Aorta (tissue), 5 donors: ENCODE measurements around the gene TOP3A. TPM values are rescaled to one million over a fixed set of nuclear protein-coding genes. Genes with fewer than 3 reads are reported as not detected.

Experiments
- ATAC-seq: fragments of 200-7000 bp; cut with Tn5 transposase; one replicate; pipeline ENCODE4 v1.9.1; 2022; ENCODE audit warnings: moderate library complexity; ENCODE audit not compliant: low FRiP score
- DNase-seq, 2 donors: peaks; one replicate each; pipeline ENCODE4 v3.0.0-alpha.2; 2020
- H3K27ac ChIP-seq, 2 donors: one replicate each; pipeline ENCODE4 v1.5.1; 2013; ENCODE audit warnings: low read length in 2 of 2, mild to moderate bottlenecking in 2 of 2, moderate library complexity in 2 of 2, control low read depth in 1 of 2, inconsistent platforms in 1 of 2, low read depth in 1 of 2
- H3K27me3 ChIP-seq, 2 donors: one replicate each; pipeline ENCODE4 v1.6.1; 2013; ENCODE audit warnings: control low read depth in 1 of 2, low read length in 1 of 2, mild to moderate bottlenecking in 1 of 2, moderate library complexity in 1 of 2; ENCODE audit not compliant: insufficient read depth in 2 of 2, control insufficient read depth in 1 of 2
- H3K36me3 ChIP-seq, 2 donors: one replicate each; pipeline ENCODE4 v1.6.1; 2013; ENCODE audit warnings: control low read depth in 1 of 2, low read length in 1 of 2, mild to moderate bottlenecking in 1 of 2; ENCODE audit not compliant: insufficient read depth in 2 of 2, control insufficient read depth in 1 of 2
- H3K4me1 ChIP-seq, 2 donors: one replicate each; pipeline ENCODE4 v1.6.1; 2013; ENCODE audit warnings: low read length in 2 of 2, control low read depth in 1 of 2, mild to moderate bottlenecking in 1 of 2, moderate library complexity in 1 of 2; ENCODE audit not compliant: insufficient read depth in 2 of 2, control insufficient read depth in 1 of 2
- H3K4me3 ChIP-seq, 2 donors: one replicate each; pipeline ENCODE4 v1.5.1; 2013; ENCODE audit warnings: low read length in 2 of 2, control low read depth in 1 of 2, mild to moderate bottlenecking in 1 of 2
- H3K9me3 ChIP-seq: one replicate; pipeline ENCODE4 v1.6.1; 2013; ENCODE audit warnings: mild to moderate bottlenecking, low read length; ENCODE audit not compliant: control insufficient read depth
- WGBS, 2 donors: extraction: QIAGEN DNeasy Blood & Tissue Kit; methylation state at CpG; one replicate each; pipeline ENCODE4 v1.1.7; 2013; 5-methylcytosine and 5-hydroxymethylcytosine counted together
- intact Hi-C, 2 donors: fragments of 100-400 bp; cut with DNase I; formaldehyde crosslinking; loops; one replicate each; pipeline versions ENCODE4 v1.14.2 to v1.15.0; 2022
- polyA plus RNA-seq, 2 donors: library from polyadenylated mRNA; stranded (reverse); fragments of 200-250 nt; gene quantifications; one replicate each; pipeline ENCODE4 v1.2.3, GENCODE V29; 2013
- total RNA-seq, 2 donors: library from RNA; stranded (reverse); fragmentation: NEBNext Ultra II Directional; extraction: Animal tissue kit (Norgen Biotek cat#: 25700); gene quantifications; one replicate each; pipeline ENCODE4 v1.2.1, GENCODE V29; 2021
- donor health status: healthy with polysubstance abuse.
- donor health status: Bipolar disorder and iron deficiency.
- donor health status: DM: no; HTN: no; CAD: no.
- donor health status: DM: no; HTN: no; CAD: no.
- donor health status: DM: yes; HTN: yes; CAD: no.

Gene TOP3A
- total and polyA plus RNA-seq, 4 donors = 2.9 to 37.8 (median 24.3) TPM

- 0 to 1% methylated on average over 16 of the region's 16 CpGs for WGBS, 2 donors
- Histone ChIP-seq H3K9me3 (no peaks in the 10 kb centered on the region), H3K36me3 (peaks cover 0 to 3% of the 10 kb centered on the region in 2 donors), H3K27me3 (no peaks in the 10 kb centered on the region), H3K4me1 (peaks cover 0 to 5% of the 10 kb centered on the region in 2 donors), H3K4me3 (peak overlapping the region; percentile 55 to 59), H3K27ac (peak overlapping the region; percentile 3 to 72)
- DNase-seq (peak; percentile 79 to 90), ATAC-seq (peak; percentile 36)
- intact Hi-C loops = loop anchor here in 1 of 2 donors (2.0 kb wide), 1 partner anchor 54 kb away; the partner anchor contains the start of genes SMCR8 and TOP3A
These were observed 53.7 kb downstream of the TOP3A start for GRCh38 chr17:18261146-18261515.

GRCh38 chr17:18260332-18261145 is 54.3 kb downstream of the TOP3A start, which contains the start of gene MIEF2:
TSS of gene MIEF2 (plus strand) at chr17:18260662. CDS start at chr17:18262721, 2,059 bp downstream.
- peak; percentile 93 for ATAC-seq
- no peaks in the 10 kb centered on the region for H3K9me3 ChIP-seq
- H3K4me1 ChIP-seq = peaks cover 0 to 5% of the 10 kb centered on the region in 2 donors
- no peaks in the 10 kb centered on the region for H3K27me3 ChIP-seq
- H3K36me3 ChIP-seq = peaks cover 0 to 3% of the 10 kb centered on the region in 2 donors
- intact Hi-C loops = loop anchor here in 1 of 2 donors (2.0 kb wide), 1 partner anchor 54 kb away; the partner anchor contains the start of genes SMCR8 and TOP3A
- H3K27ac ChIP-seq = peak within 1 kb of the TSS; percentile 23 to 72
- WGBS, 2 donors = 0 to 1% methylated on average over 58 to 72 of the region's 72 CpGs
- peak within 1 kb of the TSS; percentile 55 to 59 for H3K4me3 ChIP-seq
- DNase-seq = peak; percentile 98

GRCh38 chr17:18259621-18260331 is 55.0 kb downstream of the TOP3A start:
- Histone ChIP-seq H3K27ac (no peak overlapping the region), H3K27me3 (no peaks in the 10 kb centered on the region), H3K9me3 (no peaks in the 10 kb centered on the region), H3K4me3 (no peak overlapping the region), H3K4me1 (peaks cover 0 to 5% of the 10 kb centered on the region in 2 donors), H3K36me3 (peaks cover 0 to under 1% of the 10 kb centered on the region in 2 donors)
- DNase-seq = no peak
- no peak for ATAC-seq
- WGBS, 2 donors = 68% methylated on average over 22 of the region's 22 CpGs
- intact Hi-C loops = loop anchor here (2.0 to 5.0 kb wide), 2 partner anchors 53 to 55 kb away; partner anchors contain the start of genes TOP3A (in 2 of the 2) and SMCR8 (in 1 of the 2)

GRCh38 chr17:18258356-18259038 is 56.3 kb downstream of the TOP3A start, which contains the start of gene FLII:
TSS of gene FLII (minus strand) at chr17:18258738. CDS start at chr17:18258690, 48 bp downstream.
- Histone ChIP-seq H3K27me3 (no peaks in the 10 kb centered on the region), H3K9me3 (no peaks in the 10 kb centered on the region), H3K4me1 (peaks cover 0 to 5% of the 10 kb centered on the region in 2 donors), H3K36me3 (peaks cover 3 to 5% of the 10 kb centered on the region in 2 donors), H3K27ac (peak within 1 kb of the TSS; percentile 91 to 93), H3K4me3 (peak within 1 kb of the TSS; percentile 79 to 84)
- ATAC-seq (peak; percentile 75), DNase-seq (peak; percentile 73 to 88)
- intact Hi-C loops = loop anchor here in 1 of 2 donors (5.0 kb wide), 1 partner anchor 54 kb away; the partner anchor contains the start of gene TOP3A
- 1% methylated on average over 37 to 71 of the region's 71 CpGs for WGBS, 2 donors

GRCh38 chr17:18257982-18258355 is 56.8 kb downstream of the TOP3A start:
- Histone ChIP-seq H3K4me1 (peaks cover 0 to 5% of the 10 kb centered on the region in 2 donors), H3K9me3 (no peaks in the 10 kb centered on the region), H3K27me3 (no peaks in the 10 kb centered on the region), H3K4me3 (peak overlapping the region; percentile 79 to 84), H3K27ac (peak overlapping the region; percentile 91 to 93), H3K36me3 (peaks cover 3 to 5% of the 10 kb centered on the region in 2 donors)
- peak; percentile 90 to 95 for DNase-seq
- intact Hi-C loops = loop anchor here in 1 of 2 donors (5.0 kb wide), 1 partner anchor 54 kb away; the partner anchor contains the start of gene TOP3A
- peak; percentile 75 for ATAC-seq
- 0% methylated on average over 14 to 16 of the region's 16 CpGs for WGBS, 2 donors

- no peaks in the 10 kb centered on the region for H3K9me3 ChIP-seq
- H3K27me3 ChIP-seq = no peaks in the 10 kb centered on the region
- H3K27ac ChIP-seq = peak overlapping the region in 1 of 2 donors; percentile 93
- no peak for ATAC-seq
- intact Hi-C loops = loop anchor here in 1 of 2 donors (5.0 kb wide), 1 partner anchor 55 kb away; the partner anchor contains the start of gene TOP3A
- H3K4me1 ChIP-seq = peaks cover 0 to 5% of the 10 kb centered on the region in 2 donors
- H3K4me3 ChIP-seq = peak overlapping the region; percentile 79 to 84
- WGBS, 2 donors = 17% methylated on average over 17 to 18 of the region's 18 CpGs
- peak; percentile 77 to 89 for DNase-seq
- peaks cover 3 to 5% of the 10 kb centered on the region in 2 donors for H3K36me3 ChIP-seq
These were observed 57.4 kb downstream of the TOP3A start for GRCh38 chr17:18257268-18257981.

GRCh38 chr17:18256776-18257175 is 58.0 kb downstream of the TOP3A start:
- 88% methylated on average over 7 of the region's 7 CpGs for WGBS, 2 donors
- H3K4me3 ChIP-seq = no peak overlapping the region
- H3K9me3 ChIP-seq = no peaks in the 10 kb centered on the region
- H3K27ac ChIP-seq = no peak overlapping the region
- peaks cover 0 to 3% of the 10 kb centered on the region in 2 donors for H3K4me1 ChIP-seq
- DNase-seq (no peak), ATAC-seq (no peak)
- no peaks in the 10 kb centered on the region for H3K27me3 ChIP-seq
- intact Hi-C loops = loop anchor here in 1 of 2 donors (5.0 kb wide), 1 partner anchor 56 kb away; the partner anchor contains the start of gene TOP3A
- H3K36me3 ChIP-seq = peaks cover 3 to 5% of the 10 kb centered on the region in 2 donors
